K562 (cell line): ENCODE results near the gene RACK1. TPM values are rescaled to one million over a fixed set of nuclear protein-coding genes. Genes with fewer than 3 reads are reported as not detected.

Experiments used
- ETV1 ChIP-seq: fragments of 450-650 bp; conservative IDR thresholded peaks from 2 replicates; pipeline ENCODE4 v1.6.1; 2016; ENCODE audit warnings: missing genetic modification characterization, control low read depth, low read depth, missing compliant biosample characterization
- GABPB1 ChIP-seq: sonication (generic); formaldehyde crosslinking; IDR thresholded peaks from 2 replicates; pipeline ENCODE4 v1.8.0; 2022; ENCODE audit warnings: mild to moderate bottlenecking, missing genetic modification reagents
- HLTF ChIP-seq: fragments of 450-650 bp; IDR thresholded peaks from 2 replicates; pipeline ENCODE4 v1.6.1; 2016
- MGA ChIP-seq: fragments of 450-650 bp; IDR thresholded peaks from 2 replicates; pipeline ENCODE4 v1.6.1; 2016; ENCODE audit warnings: mild to moderate bottlenecking, moderate library complexity
- MTA3 ChIP-seq: fragments of 450-650 bp; formaldehyde crosslinking; IDR thresholded peaks from 2 replicates; pipeline ENCODE4 v1.6.1; 2017; ENCODE audit warnings: mild to moderate bottlenecking, borderline replicate concordance
- PML ChIP-seq: IDR thresholded peaks from 2 replicates; pipeline ENCODE4 v1.6.1; 2012; ENCODE audit warnings: low read length, inconsistent platforms
- SMAD3 ChIP-seq: fragments of 450-650 bp; formaldehyde crosslinking; conservative IDR thresholded peaks from 2 replicates; pipeline ENCODE4 v1.4.0; 2020; ENCODE audit warnings: mild to moderate bottlenecking
- SOX6 ChIP-seq: fragments of 450-650 bp; IDR thresholded peaks from 2 replicates; pipeline ENCODE4 v1.6.1; 2014; ENCODE audit warnings: mild to moderate bottlenecking
- TBP ChIP-seq: optimal IDR thresholded peaks from 2 replicates; pipeline ENCODE3; 2011; ENCODE audit warnings: low read depth, low read length, improper control_type of control experiment
- TRIM24 ChIP-seq, 2 experiments: fragments of 450-650 bp; IDR thresholded peaks; 2 replicates each; pipeline ENCODE4 v1.6.1; 2016
- XRCC5 ChIP-seq: fragments of 200-400 bp; formaldehyde crosslinking; IDR thresholded peaks from 2 replicates; pipeline ENCODE4 v1.6.1; 2017; ENCODE audit warnings: low read depth, mild to moderate bottlenecking, low read length
- ZNF354B ChIP-seq: fragments of 250-450 bp; sonication (Bioruptor Pico); IDR thresholded peaks from 2 replicates; pipeline ENCODE4 v1.4.0; 2020
- ZNF408 ChIP-seq: fragments of 250-450 bp; sonication (Bioruptor Pico); IDR thresholded peaks from 2 replicates; pipeline ENCODE4 v1.4.0; 2020; ENCODE audit warnings: low read depth, mild to moderate bottlenecking, moderate library complexity
- polyA plus RNA-seq, 8 experiments: library from polyadenylated mRNA; depleted of rRNA in 4 of 8; stranded (reverse) in 5 of 8; unstranded in 3 of 8; fragments of >200 nt; fragmentation: Nextera tagmentation in 2 of 8; fragmentation: Illumina TruSeq in 1 of 8; extraction: Ambion mirVana in 2 of 8; extraction: Trizol in 1 of 8; gene quantifications; 2 replicates each; pipeline versions ENCODE4 v1.2.1 to v1.2.3, GENCODE V29; 2011 to 2014; ENCODE audit warnings: inconsistent platforms in 1 of 8, missing spikeins in 1 of 8
- total RNA-seq, 7 experiments: library from RNA; depleted of rRNA in 6 of 7; stranded (reverse); fragments of >200 nt in 6 of 7; fragmentation: Illumina TruSeq in 2 of 7; extraction: Trizol in 2 of 7; gene quantifications; 2 replicates each; pipeline versions ENCODE4 v1.2.1 to v1.2.3, GENCODE V29; 2011 to 2021; ENCODE audit warnings: low replicate concordance in 1 of 7

The RACK1 gene
- total and polyA plus RNA-seq, 9 of the 15 experiments (the other 6 are each of a cell fraction or from before 2014, with no cell fraction given), result 2,303 to 5,311 (median 3,833) TPM

- TF ChIP-seq MGA (0 out of 2 replicates have a peak, but pooled peaks have one; percentile 73), MTA3 (0 out of 2 replicates have a peak, but pooled peaks have one; percentile 40), SMAD3 (CRISPR knock-in tag) (0 out of 2 replicates have a peak, but pooled peaks have one; percentile 18), ZNF354B (CRISPR knock-in tag) (no peak), ZNF408 (CRISPR knock-in tag) (no peak), HLTF (peak; percentile 62), PML (peak; percentile 24; the same call in 1 of the 2 replicates), GABPB1 (CRISPR knock-in tag) (0 out of 2 replicates have a peak, but pooled peaks have one; percentile 2), TRIM24 (IDR thresholded peaks at IDR 0.05) (peak in 1 of 2 experiments; percentile 37; a peak in 2 of 4 replicates), XRCC5 (0 out of 2 replicates have a peak, but pooled peaks have one; percentile 18), TBP (peak; percentile 100), SOX6 (peak; percentile 75), ETV1 (tag) (peak; percentile 45; the same call in 1 of the 2 replicates)
Observed at GRCh38 chr5:181207214-181207959, 36.3 kb downstream of the RACK1 start (continued).
